Ovary (tissue), 9 donors: ENCODE measurements around the gene ARNT2. TPM values are rescaled to one million over a fixed set of nuclear protein-coding genes. Genes with fewer than 3 reads are reported as not detected.

Experiments
- DNase-seq, 5 donors: peaks; one replicate each; pipeline ENCODE4 v3.0.0-alpha.2; 2019 to 2020
- H3K27ac ChIP-seq, 2 donors: fragments of 200-600 bp; one replicate each; pipeline versions ENCODE4 v1.5.1 to v1.8.0; 2019 to 2022
- H3K27me3 ChIP-seq: fragments of 200-600 bp; one replicate; pipeline ENCODE4 v1.8.0; 2022
- H3K36me3 ChIP-seq: fragments of 200-600 bp; sonication (generic); one replicate; pipeline ENCODE4 v1.5.1; 2019
- H3K4me1 ChIP-seq: one replicate; pipeline ENCODE4 v1.8.1; 2013; ENCODE audit warnings: mild to moderate bottlenecking, moderate library complexity; ENCODE audit not compliant: insufficient read depth
- H3K4me3 ChIP-seq: fragments of 200-600 bp; sonication (generic); one replicate; pipeline ENCODE4 v1.5.1; 2017
- H3K9me3 ChIP-seq, 2 donors: fragments of 200-600 bp in 1 of 2; sonication (generic) in 1 of 2; one replicate each; pipeline versions ENCODE4 v1.5.1 to v1.8.1; 2013 to 2019; ENCODE audit warnings: mild to moderate bottlenecking in 1 of 2, moderate library complexity in 1 of 2
- CTCF ChIP-seq, 3 donors: fragments of 450-650 bp in 2 of 3; fragments of 200-600 bp in 1 of 3; IDR thresholded peaks; one replicate each; pipeline versions ENCODE4 v1.5.1 to v1.8.0; 2016 to 2022; ENCODE audit warnings: antibody characterized with exemption in 3 of 3, mild to moderate bottlenecking in 1 of 3
- EP300 ChIP-seq: sonication (generic); formaldehyde crosslinking; IDR thresholded peaks from one replicate; pipeline ENCODE4 v1.6.1; 2017; ENCODE audit warnings: antibody characterized with exemption
- POLR2A ChIP-seq: fragments of 450-650 bp; IDR thresholded peaks from one replicate; pipeline ENCODE4 v1.6.1; 2017; ENCODE audit warnings: antibody characterized with exemption, mild to moderate bottlenecking, moderate library complexity
- WGBS, 3 donors: extraction: QIAGEN DNeasy Blood & Tissue Kit in 1 of 3; methylation state at CpG; one replicate each; pipeline versions ENCODE4 v1.1.5 to v1.1.7; 2013 to 2017; 5-methylcytosine and 5-hydroxymethylcytosine counted together
- intact Hi-C, 4 donors: fragments of 100-400 bp; cut with DNase I; formaldehyde crosslinking; loops; one replicate each; pipeline versions ENCODE4 v1.11.0 to v1.15.1; 2022 to 2023
- polyA plus RNA-seq, 2 donors: library from polyadenylated mRNA; stranded (reverse); fragments of 200-250 nt in 1 of 2; fragments of 350-450 nt in 1 of 2; fragmentation: Illumina TruSeq in 1 of 2; extraction: RNeasy Lipid Tissue Mini Kit (QIAGEN cat#74804) in 1 of 2; gene quantifications; one replicate each; pipeline ENCODE4 v1.2.3, GENCODE V29; 2013 to 2014
- total RNA-seq, 7 donors: library from RNA; depleted of rRNA in 2 of 7; stranded (reverse); fragments of >200 nt in 2 of 7; fragmentation: NEBNext Ultra II Directional in 3 of 7; extraction: Animal tissue kit (Norgen Biotek cat#: 25700) in 3 of 7; gene quantifications; one replicate each; pipeline versions ENCODE4 v1.1.0 to v1.2.4, GENCODE V29; 2016 to 2023
- donor health status: DM: no; HTN: no; CAD: no; lungs with moderate emphysema.
- donor health status: DM: no; HTN: no; CAD: no.
- donor health status: Bipolar disorder and iron deficiency.
- donor health status: DM: yes; HTN: yes; CAD: no.
- donor health status: DM: no; HTN: no; CAD: no.
- donor health status: DM: yes; HTN: yes; CAD: no.

Gene ARNT2
- total and polyA plus RNA-seq, 9 donors = 11.0 to 20.5 (median 16.2) TPM

DNA sequence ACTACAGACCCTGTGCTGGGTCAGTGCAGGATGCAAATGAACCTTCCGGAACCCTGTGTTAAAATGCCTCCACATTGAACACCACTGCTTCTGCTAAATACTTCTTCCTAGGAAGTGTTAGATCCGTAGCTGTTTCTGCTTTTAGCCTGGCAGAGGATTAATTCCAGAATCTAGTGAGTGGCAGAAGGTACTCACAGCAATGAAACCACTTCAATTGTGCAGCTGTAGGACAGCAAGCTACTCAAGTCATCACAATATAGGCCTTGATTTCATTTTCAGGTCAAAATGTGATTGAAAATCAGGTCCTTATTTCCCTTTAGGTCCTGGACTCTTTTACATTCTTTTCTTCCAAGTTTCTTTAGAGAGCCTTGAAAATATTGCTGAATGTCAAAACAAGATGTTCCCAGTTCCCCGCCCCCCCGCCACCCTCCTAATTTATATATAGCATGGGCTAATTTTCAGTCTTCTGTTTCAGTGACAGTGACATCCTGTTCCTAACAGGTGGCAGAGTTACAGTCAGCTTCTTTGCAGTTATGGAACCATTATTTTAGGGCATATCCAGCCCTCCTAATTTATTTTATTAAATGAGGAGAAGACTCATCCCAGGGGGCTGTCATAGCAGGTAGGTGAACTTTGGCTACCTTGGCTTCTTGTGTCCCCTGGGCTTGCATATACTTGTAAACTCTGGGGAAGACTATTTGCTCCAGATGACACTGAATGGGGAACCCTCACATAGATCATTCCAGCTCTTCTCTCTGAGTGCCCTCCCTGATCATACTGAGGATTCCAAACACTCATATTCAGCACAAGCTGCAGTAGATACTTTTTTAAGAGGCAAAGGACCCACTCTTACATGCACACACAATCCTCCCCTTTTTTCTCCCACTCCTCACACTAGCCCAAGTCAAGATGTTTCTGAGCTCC is 28.0 kb upstream of the ARNT2 start:
- intact Hi-C loops = no loop called here
- no peaks in the 10 kb centered on the region for H3K4me1 ChIP-seq
- no peaks in the 10 kb centered on the region for H3K27me3 ChIP-seq
- 63 to 79% (median 72%) methylated on average over 4 of the region's 4 CpGs for WGBS, 3 donors
- H3K27ac ChIP-seq = no peak overlapping the region
- H3K36me3 ChIP-seq = no peaks in the 10 kb centered on the region
- DNase-seq = no peak
- no peak for TF ChIP-seq EP300
- no peak for TF ChIP-seq POLR2A
- TF ChIP-seq CTCF (IDR thresholded peaks at IDR 0.05) = no peak
- no peak overlapping the region for H3K4me3 ChIP-seq
- H3K9me3 ChIP-seq = no peaks in the 10 kb centered on the region

DNA sequence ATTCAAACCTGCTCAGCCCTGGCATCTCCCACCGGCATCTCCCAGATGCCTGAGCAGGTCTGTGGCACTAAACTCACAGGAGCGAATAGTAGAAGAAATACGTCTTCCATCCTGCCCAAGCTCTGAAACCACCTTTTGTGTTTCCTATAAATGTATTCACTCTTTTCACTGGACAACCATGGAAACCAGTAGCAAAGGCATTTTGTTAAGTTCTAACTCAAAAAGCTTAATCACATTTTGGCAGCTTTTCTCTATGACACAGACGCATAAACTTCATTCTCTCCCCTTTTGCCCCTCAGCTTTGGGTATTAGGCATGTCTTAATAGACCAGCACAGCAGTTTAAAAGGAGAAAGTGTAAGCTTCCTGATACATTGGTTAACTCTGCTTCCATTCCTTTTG is 24.5 kb upstream of the ARNT2 start:
- DNase-seq = no peak
- TF ChIP-seq CTCF (IDR thresholded peaks at IDR 0.05) (no peak), EP300 (no peak), POLR2A (no peak)
- no peaks in the 10 kb centered on the region for H3K36me3 ChIP-seq
- H3K27ac ChIP-seq = no peak overlapping the region
- WGBS, 3 donors = 90 to 93% (median 93%) methylated on average over 4 of the region's 4 CpGs
- no peaks in the 10 kb centered on the region for H3K4me1 ChIP-seq
- no peaks in the 10 kb centered on the region for H3K27me3 ChIP-seq
- no peaks in the 10 kb centered on the region for H3K9me3 ChIP-seq
- no peak overlapping the region for H3K4me3 ChIP-seq
- intact Hi-C loops = no loop called here

GRCh38 chr15:80380154-80380553 is 24.0 kb upstream of the ARNT2 start:
- no peak for DNase-seq
- TF ChIP-seq EP300 = no peak
- no peak for TF ChIP-seq CTCF (IDR thresholded peaks at IDR 0.05)
- no peak for TF ChIP-seq POLR2A
- 75 to 79% (median 79%) methylated on average over 3 of the region's 3 CpGs for WGBS, 3 donors
- Histone ChIP-seq H3K27ac (no peak overlapping the region), H3K27me3 (no peaks in the 10 kb centered on the region), H3K4me3 (no peak overlapping the region), H3K36me3 (no peaks in the 10 kb centered on the region), H3K4me1 (no peaks in the 10 kb centered on the region), H3K9me3 (no peaks in the 10 kb centered on the region)
- intact Hi-C loops = no loop called here

- WGBS, 3 donors = 97 to 98% (median 98%) methylated on average over 3 of the region's 3 CpGs
- H3K27me3 ChIP-seq = no peaks in the 10 kb centered on the region
- no peaks in the 10 kb centered on the region for H3K4me1 ChIP-seq
- no peaks in the 10 kb centered on the region for H3K36me3 ChIP-seq
- no peak for TF ChIP-seq CTCF (IDR thresholded peaks at IDR 0.05)
- TF ChIP-seq POLR2A = no peak
- TF ChIP-seq EP300 = no peak
- H3K27ac ChIP-seq = no peak overlapping the region
- intact Hi-C loops = no loop called here
- no peak overlapping the region for H3K4me3 ChIP-seq
- no peaks in the 10 kb centered on the region for H3K9me3 ChIP-seq
- no peak for DNase-seq
Observed at GRCh38 chr15:80382285-80382684, 21.9 kb upstream of the ARNT2 start.
